HEK293T (cell line): ENCODE results near the gene PNPLA8.

Experiments used
- BHLHE40 ChIP-seq: fragments of 450-650 bp; IDR thresholded peaks from 2 replicates; pipeline ENCODE4 v1.6.1; 2016; ENCODE audit warnings: mild to moderate bottlenecking, moderate library complexity, borderline replicate concordance
- ELF4 ChIP-seq: fragments of 450-650 bp; IDR thresholded peaks from 2 replicates; pipeline ENCODE4 v1.6.1; 2017; ENCODE audit warnings: antibody characterized with exemption
- FOXA1 ChIP-seq: fragments of 450-650 bp; IDR thresholded peaks from 2 replicates; pipeline ENCODE4 v1.6.1; 2016; ENCODE audit warnings: mild to moderate bottlenecking
- FOXK2 ChIP-seq: fragments of 450-650 bp; IDR thresholded peaks from 2 replicates; pipeline ENCODE4 v1.6.1; 2016; ENCODE audit warnings: mild to moderate bottlenecking
- FOXM1 ChIP-seq: fragments of 450-650 bp; IDR thresholded peaks from 2 replicates; pipeline ENCODE4 v1.6.1; 2017; ENCODE audit warnings: mild to moderate bottlenecking, borderline replicate concordance
- L3MBTL2 ChIP-seq: fragments of 450-650 bp; conservative IDR thresholded peaks from 2 replicates; pipeline ENCODE4 v1.6.1; 2016; ENCODE audit warnings: mild to moderate bottlenecking
- LEF1 ChIP-seq: fragments of 450-650 bp; IDR thresholded peaks from 2 replicates; pipeline ENCODE4 v1.6.1; 2017; ENCODE audit warnings: mild to moderate bottlenecking, borderline replicate concordance
- NFRKB ChIP-seq: fragments of 450-650 bp; IDR thresholded peaks from 2 replicates; pipeline ENCODE4 v1.6.1; 2016; ENCODE audit warnings: mild to moderate bottlenecking, moderate library complexity
- SP1 ChIP-seq: fragments of 450-650 bp; IDR thresholded peaks from 2 replicates; pipeline ENCODE4 v1.6.1; 2017
- SUZ12 ChIP-seq: fragments of 450-650 bp; IDR thresholded peaks from 2 replicates; pipeline ENCODE4 v1.6.1; 2016; ENCODE audit warnings: mild to moderate bottlenecking
- TARDBP ChIP-seq: fragments of 450-650 bp; IDR thresholded peaks from 2 replicates; pipeline ENCODE4 v1.6.1; 2016
- TF ChIP-seq, protein P1 (sequence below): fragments of 450-650 bp; IDR thresholded peaks from 2 replicates; pipeline ENCODE4 v1.6.1; 2016

DNA sequence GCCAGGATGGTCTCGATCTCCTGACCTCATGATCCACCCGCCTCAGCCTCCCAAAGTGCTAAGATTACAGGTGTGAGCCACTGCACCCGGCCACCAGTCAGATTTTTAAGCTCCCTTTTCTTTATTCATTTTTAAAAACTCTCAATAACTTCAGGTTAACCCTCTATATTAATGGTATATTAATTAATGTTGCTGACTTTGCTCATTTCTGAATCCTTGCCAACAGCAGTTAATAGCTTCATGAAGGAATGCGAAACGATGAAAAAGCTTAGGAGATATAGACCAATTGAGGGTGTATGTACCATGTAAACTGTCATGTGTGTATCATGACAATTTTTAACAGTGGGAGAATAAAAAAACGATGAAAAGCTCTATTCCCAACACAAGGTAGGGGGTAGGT, 27.5 kb downstream of the PNPLA8 start:
- TF ChIP-seq BHLHE40 = no peak
- no peak for TF ChIP-seq SP1
- TF ChIP-seq, protein P1, sequence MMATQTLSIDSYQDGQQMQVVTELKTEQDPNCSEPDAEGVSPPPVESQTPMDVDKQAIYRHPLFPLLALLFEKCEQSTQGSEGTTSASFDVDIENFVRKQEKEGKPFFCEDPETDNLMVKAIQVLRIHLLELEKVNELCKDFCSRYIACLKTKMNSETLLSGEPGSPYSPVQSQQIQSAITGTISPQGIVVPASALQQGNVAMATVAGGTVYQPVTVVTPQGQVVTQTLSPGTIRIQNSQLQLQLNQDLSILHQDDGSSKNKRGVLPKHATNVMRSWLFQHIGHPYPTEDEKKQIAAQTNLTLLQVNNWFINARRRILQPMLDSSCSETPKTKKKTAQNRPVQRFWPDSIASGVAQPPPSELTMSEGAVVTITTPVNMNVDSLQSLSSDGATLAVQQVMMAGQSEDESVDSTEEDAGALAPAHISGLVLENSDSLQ = no peak
- no peak for TF ChIP-seq FOXA1
- no peak for TF ChIP-seq LEF1
- TF ChIP-seq ELF4 = no peak
- no peak for TF ChIP-seq TARDBP
- no peak for TF ChIP-seq FOXK2
- no peak for TF ChIP-seq L3MBTL2
- TF ChIP-seq SUZ12 = no peak
- TF ChIP-seq NFRKB = no peak
- TF ChIP-seq FOXM1 = no peak
